Measurements from ENCODE around the gene KPRP.

GRCh38 chr1:152758636-152759035 is 811 bp downstream of the KPRP start:
- TF ChIP-seq POLR2A (IDR thresholded peaks at IDR 0.05) (no peak), CTCF (IDR thresholded peaks at IDR 0.05) (no peak)

All from lower leg skin (tissue), 3 donors.